Transverse colon (tissue), 3 donors: ENCODE results near the gene PLAC1.

Experiments
- POLR2A ChIP-seq: fragments of 450-650 bp; IDR thresholded peaks from one replicate; pipeline ENCODE4 v1.6.1; 2016; ENCODE audit warnings: antibody characterized with exemption, mild to moderate bottlenecking, moderate library complexity
- POLR2AphosphoS5 ChIP-seq, 3 donors: sonication (generic); formaldehyde crosslinking; IDR thresholded peaks; one replicate each; pipeline ENCODE4 v1.6.1; 2016; ENCODE audit warnings: antibody characterized with exemption in 3 of 3

- no peak for TF ChIP-seq POLR2AphosphoS5 (IDR thresholded peaks at IDR 0.05)
- no peak for TF ChIP-seq POLR2A
Observed at GRCh38 chrX:134551376-134552048, 106.8 kb downstream of the PLAC1 start.
